Measurements from ENCODE around the gene FXN. TPM values are rescaled to one million over a fixed set of nuclear protein-coding genes. Genes with fewer than 3 reads are reported as not detected.

Gene FXN
- total RNA-seq, 2 experiments from 2014 or later = 21.0 to 21.8 TPM

- TF ChIP-seq CTCF (IDR thresholded peaks at IDR 0.05) = no peak
- DNase-seq (no peak), ATAC-seq (no peak)
- intact Hi-C loops (cut with micrococcal nuclease) = no loop called here
- H3K4me1 Mint-ChIP-seq (ENCODE audit: low read depth) = no peaks in the 10 kb centered on the region
- H3K4me3 Mint-ChIP-seq = no peak overlapping the region
- no peaks in the 10 kb centered on the region for H3K27me3 Mint-ChIP-seq
- ChIA-PET POLR2A (no interaction called here), CTCF (no interaction called here)
- H3K36me3 Mint-ChIP-seq (ENCODE audit: low read depth) = peaks cover 6% of the 10 kb centered on the region
- no peak overlapping the region for H3K27ac Mint-ChIP-seq
- no peaks in the 10 kb centered on the region for H3K9me3 Mint-ChIP-seq
Observed at GRCh38 chr9:69083321-69083720, 47.8 kb downstream of the FXN start.

- ChIA-PET POLR2A (interaction anchor here (1.0 kb wide), 1 partner anchor 51 kb away, joined by 3 read pairs; no protein-coding TSS in a partner anchor), CTCF (interaction anchor here (0.5 kb wide), 1 partner anchor 13 kb away, joined by 3 read pairs; no protein-coding TSS in a partner anchor)
- H3K27ac Mint-ChIP-seq = no peak overlapping the region
- intact Hi-C loops (cut with micrococcal nuclease) = no loop called here
- no peak for DNase-seq
- peaks cover 4% of the 10 kb centered on the region for H3K36me3 Mint-ChIP-seq (ENCODE audit: low read depth)
- no peaks in the 10 kb centered on the region for H3K27me3 Mint-ChIP-seq
- no peak for TF ChIP-seq CTCF (IDR thresholded peaks at IDR 0.05)
- H3K4me1 Mint-ChIP-seq (ENCODE audit: low read depth) = no peaks in the 10 kb centered on the region
- H3K9me3 Mint-ChIP-seq = no peaks in the 10 kb centered on the region
- H3K4me3 Mint-ChIP-seq = no peak overlapping the region
- ATAC-seq = no peak
Observed at GRCh38 chr9:69085569-69086283, 50.2 kb downstream of the FXN start.

- ATAC-seq (no peak), DNase-seq (no peak)
- ChIA-PET CTCF (no interaction called here), POLR2A (no interaction called here)
- Mint-ChIP-seq H3K27ac (no peak overlapping the region), H3K27me3 (no peaks in the 10 kb centered on the region), H3K4me1 (ENCODE audit: low read depth) (no peaks in the 10 kb centered on the region), H3K4me3 (no peak overlapping the region), H3K9me3 (no peaks in the 10 kb centered on the region), H3K36me3 (ENCODE audit: low read depth) (peaks cover 4% of the 10 kb centered on the region)
- no peak for TF ChIP-seq CTCF (IDR thresholded peaks at IDR 0.05)
- intact Hi-C loops (cut with micrococcal nuclease) = no loop called here
Observed at GRCh38 chr9:69086312-69086711, 50.8 kb downstream of the FXN start.

- H3K27ac Mint-ChIP-seq = no peak overlapping the region
- no peak for TF ChIP-seq CTCF (IDR thresholded peaks at IDR 0.05)
- ATAC-seq (no peak), DNase-seq (no peak)
- intact Hi-C loops (cut with micrococcal nuclease) = no loop called here
- no peak overlapping the region for H3K4me3 Mint-ChIP-seq
- POLR2A ChIA-PET = no interaction called here
- H3K9me3 Mint-ChIP-seq = no peaks in the 10 kb centered on the region
- H3K27me3 Mint-ChIP-seq = no peaks in the 10 kb centered on the region
- H3K4me1 Mint-ChIP-seq (ENCODE audit: low read depth) = no peaks in the 10 kb centered on the region
- CTCF ChIA-PET = no interaction called here
- H3K36me3 Mint-ChIP-seq (ENCODE audit: low read depth) = peaks cover 4% of the 10 kb centered on the region
Observed at GRCh38 chr9:69086769-69087168, 51.2 kb downstream of the FXN start.

- CTCF ChIA-PET = no interaction called here
- POLR2A ChIA-PET = no interaction called here
Observed at GRCh38 chr9:69089082-69089481, 53.5 kb downstream of the FXN start.

More at GRCh38 chr9:69089082-69089481, 53.5 kb downstream of the FXN start:
- no peak for TF ChIP-seq CTCF (IDR thresholded peaks at IDR 0.05)
- ATAC-seq = no peak
- Mint-ChIP-seq H3K36me3 (ENCODE audit: low read depth) (no peaks in the 10 kb centered on the region), H3K4me3 (no peak overlapping the region), H3K27me3 (no peaks in the 10 kb centered on the region), H3K27ac (no peak overlapping the region), H3K9me3 (no peaks in the 10 kb centered on the region), H3K4me1 (ENCODE audit: low read depth) (no peaks in the 10 kb centered on the region)
- intact Hi-C loops (cut with micrococcal nuclease) = no loop called here
- DNase-seq = no peak

Measured in activated CD8-positive, alpha-beta T cell treated with anti-CD3 and anti-CD28 coated beads for 36 hours (primary cell).